G401.6 (cell line): ENCODE measurements around the gene MEF2C.
A peak's percentile ranks its signal among the peaks of the same experiment; 100 is the strongest.

Experiments
- FAIRE-seq: peaks from 2 replicates; lab custom pipeline; 2012; peaks lifted over from hg19 to GRCh38; lab: Jason Lieb, UNC

The MEF2C gene

GRCh38 chr5:88888291-88888690, 5.3 kb upstream of the MEF2C start:
- no peak for FAIRE-seq

- FAIRE-seq, result no peak
These were observed 4.4 kb upstream of the MEF2C start for GRCh38 chr5:88887342-88887741.

GRCh38 chr5:88886746-88887341, 3.9 kb upstream of the MEF2C start:
- no peak for FAIRE-seq

GRCh38 chr5:88886252-88886651, 3.3 kb upstream of the MEF2C start:
- FAIRE-seq, result no peak

GRCh38 chr5:88885002-88885401, 2.0 kb upstream of the MEF2C start:
- FAIRE-seq, result no peak

- FAIRE-seq, result no peak
These were observed 1.6 kb upstream of the MEF2C start for GRCh38 chr5:88884608-88884877.

- FAIRE-seq, result no peak
These were observed 1.0 kb upstream of the MEF2C start for GRCh38 chr5:88883836-88884607.

GRCh38 chr5:88882276-88883038, 527 bp downstream of the MEF2C start:
- no peak for FAIRE-seq

GRCh38 chr5:88881571-88881971, 1.4 kb downstream of the MEF2C start:
- no peak for FAIRE-seq

GRCh38 chr5:88880201-88880600, 2.8 kb downstream of the MEF2C start:
- no peak for FAIRE-seq

- FAIRE-seq, result no peak
These were observed 3.3 kb downstream of the MEF2C start for GRCh38 chr5:88879724-88880123.

- peak; percentile 34 for FAIRE-seq
These were observed 4.0 kb downstream of the MEF2C start for GRCh38 chr5:88878976-88879375.

GRCh38 chr5:88877826-88878225, 5.2 kb downstream of the MEF2C start:
- FAIRE-seq, result no peak

- FAIRE-seq, result no peak
These were observed 6.3 kb downstream of the MEF2C start for GRCh38 chr5:88876714-88877113.

GRCh38 chr5:88875341-88876234, 7.4 kb downstream of the MEF2C start:
- FAIRE-seq, result no peak

GRCh38 chr5:88873447-88873846, 9.5 kb downstream of the MEF2C start:
- no peak for FAIRE-seq

GRCh38 chr5:88872971-88873370, 10.0 kb downstream of the MEF2C start:
- FAIRE-seq, result no peak

GRCh38 chr5:88870285-88870684, 12.7 kb downstream of the MEF2C start:
- no peak for FAIRE-seq

GRCh38 chr5:88868468-88869068, 14.4 kb downstream of the MEF2C start:
- no peak for FAIRE-seq

- no peak for FAIRE-seq
These were observed 15.3 kb downstream of the MEF2C start for GRCh38 chr5:88867638-88868037.

- FAIRE-seq, result no peak
These were observed 19.5 kb downstream of the MEF2C start for GRCh38 chr5:88863523-88863922.

GRCh38 chr5:88862547-88863175, 20.3 kb downstream of the MEF2C start:
- FAIRE-seq, result no peak
